Activated CD4-positive, alpha-beta T cell treated with anti-CD3 and anti-CD28 coated beads for 4 hours (primary cell): ENCODE data around the gene ABHD8.
"Not testable (repeated sequence)": the region's sequence is repeated elsewhere in the genome, so short reads cannot be mapped to it uniquely, and the experiment has no call there.

Experiments used
- DNase-seq, 2 donors: peaks; one replicate each; pipeline ENCODE4 v3.0.0-alpha.2; 2020

ABHD8 gene

GRCh38 chr19:17294051-17294891 is 9.0 kb downstream of the ABHD8 start:
- DNase-seq, result peak; percentile 32 to 50

DNA sequence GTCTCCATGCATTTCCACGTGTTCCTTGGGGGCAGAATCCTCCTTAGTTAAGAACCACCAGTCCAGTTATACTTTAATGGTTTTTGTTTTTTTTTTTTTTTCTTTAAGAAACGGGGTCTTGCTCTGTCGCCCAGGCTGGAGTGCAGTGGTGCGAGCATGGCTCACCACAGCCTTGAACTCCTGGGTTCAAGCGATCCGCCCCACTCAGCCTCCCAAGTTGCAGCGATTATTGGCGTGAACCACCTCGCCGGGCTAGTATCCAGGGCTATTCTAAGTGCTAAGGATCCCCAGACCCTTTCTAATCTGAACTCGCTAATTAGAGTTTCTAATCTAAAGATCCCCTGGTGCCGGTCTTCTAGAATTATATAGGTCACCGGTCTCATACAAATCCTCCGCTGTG is 9.6 kb downstream of the ABHD8 start:
- no peak for DNase-seq

DNA sequence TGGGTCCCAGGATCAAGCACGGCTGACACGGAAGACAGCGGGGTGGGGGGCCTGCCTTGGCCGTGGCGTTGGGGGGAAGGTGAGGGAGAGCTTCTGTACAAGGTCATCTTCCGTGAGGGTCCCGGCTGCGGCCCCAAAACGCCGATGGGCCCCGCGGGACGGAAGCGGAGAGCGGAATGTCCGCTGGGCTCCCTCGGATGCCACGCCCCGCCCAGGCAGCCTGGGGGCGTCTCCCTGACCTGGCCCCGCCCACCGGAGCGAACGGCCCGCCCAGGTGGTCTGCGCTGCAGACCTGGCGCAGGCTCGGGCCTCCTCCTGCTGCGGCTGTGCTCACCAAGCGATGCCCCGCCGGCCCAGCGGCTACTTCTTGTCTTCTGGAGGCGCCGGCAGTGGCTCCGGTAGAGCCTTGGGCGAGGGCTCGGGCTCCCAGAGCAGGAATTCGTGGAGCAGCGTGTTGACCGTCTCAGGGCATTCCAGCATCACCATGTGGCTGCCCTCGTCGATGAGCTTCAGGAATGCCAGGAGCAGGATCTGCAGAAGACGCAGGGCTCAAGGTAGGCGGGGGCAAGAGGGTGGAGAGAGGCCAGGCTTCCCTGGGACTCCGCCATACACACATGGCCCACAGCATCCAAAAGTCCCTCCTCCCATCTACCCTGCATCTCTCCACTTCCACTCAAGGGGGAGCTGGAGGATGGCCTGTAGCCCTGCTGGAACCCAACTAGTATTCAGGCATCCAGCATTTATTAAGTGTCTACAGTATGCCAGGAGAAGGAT is 10.7 kb downstream of the ABHD8 start:
- peak; percentile 72 to 75 for DNase-seq

- peak in 1 of 2 donors; percentile 23 for DNase-seq
These were observed 13.7 kb downstream of the ABHD8 start for GRCh38 chr19:17289489-17289888.

DNA sequence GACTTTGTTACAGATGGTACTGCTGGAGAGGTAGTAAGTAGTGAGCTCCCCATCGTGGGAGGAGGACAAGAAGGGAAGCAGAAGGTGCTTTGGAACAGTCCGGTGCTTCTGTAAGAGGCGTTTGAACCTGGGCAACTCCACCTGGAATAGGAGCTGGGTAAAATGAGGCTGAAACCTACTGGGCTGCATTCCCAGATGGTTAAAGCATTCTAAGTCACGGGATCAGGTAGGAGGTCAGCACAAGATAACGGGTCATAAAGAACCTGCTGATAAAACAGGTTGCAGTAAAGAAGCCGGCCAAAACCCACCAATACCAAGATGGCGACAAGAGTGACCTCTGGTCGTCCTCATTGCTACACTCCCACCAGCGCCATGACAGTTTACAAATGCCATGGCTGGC is 16.5 kb downstream of the ABHD8 start:
- no peak for DNase-seq

DNA sequence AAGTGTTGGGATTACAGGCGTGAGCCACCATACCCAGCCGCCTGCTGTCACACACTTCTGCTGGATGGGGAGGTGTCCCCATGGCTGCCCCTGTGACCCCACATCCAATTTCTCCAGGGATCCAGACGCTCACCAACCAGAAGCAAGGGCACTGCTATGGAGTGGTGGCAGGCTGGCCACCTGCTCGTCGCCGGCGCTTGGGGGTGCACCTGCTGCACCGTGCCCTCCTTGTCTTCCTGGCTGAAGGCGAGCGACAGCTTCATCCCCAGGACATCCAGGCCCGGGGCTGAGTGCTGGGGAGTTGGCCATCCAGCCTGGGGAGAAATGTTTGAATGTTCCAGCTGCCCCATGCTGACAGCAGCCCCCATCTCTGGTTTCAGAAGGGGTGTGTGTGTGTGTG is 17.0 kb downstream of the ABHD8 start:
- no peak for DNase-seq

GRCh38 chr19:17285415-17286135 is 17.6 kb downstream of the ABHD8 start:
- DNase-seq, result no peak

DNA sequence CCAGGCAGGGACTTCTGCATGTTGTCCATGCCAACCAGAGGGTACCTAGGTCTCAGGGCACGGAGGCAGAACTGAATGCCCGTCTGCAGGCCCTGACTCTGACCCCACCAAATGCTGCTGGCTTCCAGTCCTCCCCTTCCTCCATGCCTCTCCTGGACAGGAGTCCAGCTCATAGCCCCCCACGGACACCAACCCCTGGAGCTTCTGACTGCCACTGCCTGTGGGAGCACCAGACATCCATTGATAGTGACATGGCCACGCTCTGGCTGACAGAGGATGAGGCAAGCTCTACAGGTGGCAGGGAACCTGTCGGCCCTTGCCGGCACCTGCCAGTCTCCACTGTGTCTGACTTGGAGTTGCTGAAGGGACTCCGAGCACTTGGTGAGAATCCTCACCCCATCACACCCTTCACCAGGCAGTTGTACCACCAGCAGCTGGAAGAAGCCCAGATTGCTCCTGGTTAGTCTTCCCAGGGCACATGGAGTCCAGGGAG is 19.7 kb downstream of the ABHD8 start:
- DNase-seq, result no peak

DNA sequence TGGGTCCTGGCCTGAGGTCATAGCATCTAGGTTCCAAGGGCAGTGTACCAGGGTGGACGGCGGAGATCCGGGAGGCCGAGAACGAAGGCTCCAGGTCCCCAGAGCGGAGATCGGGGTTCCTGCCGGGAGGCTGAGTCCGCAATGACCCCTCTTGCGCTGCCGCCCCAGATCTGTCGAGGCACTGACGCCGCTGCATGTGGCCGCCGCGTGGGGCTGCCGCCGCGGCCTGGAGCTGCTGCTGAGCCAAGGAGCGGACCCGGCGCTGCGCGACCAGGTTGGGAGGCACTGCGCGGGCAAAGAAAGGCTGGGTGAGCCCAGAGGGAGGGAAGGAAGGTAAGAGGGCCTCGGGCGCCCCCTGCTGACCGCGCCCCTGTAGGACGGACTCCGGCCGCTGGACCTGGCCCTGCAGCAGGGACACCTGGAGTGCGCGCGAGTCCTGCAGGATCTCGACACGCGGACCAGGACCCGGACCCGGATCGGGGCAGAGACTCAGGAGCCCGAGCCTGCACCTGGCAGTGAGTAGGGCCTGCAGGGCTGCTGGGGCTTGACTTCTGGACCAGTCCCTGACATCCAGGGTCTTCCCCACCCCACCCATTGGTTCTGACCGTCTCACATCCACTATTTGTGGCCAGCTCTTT is 20.6 kb downstream of the ABHD8 start:
- DNase-seq, result peak; percentile 72 to 77

- peak in 1 of 2 donors; percentile 46 for DNase-seq
These were observed 21.6 kb downstream of the ABHD8 start, which contains the start of gene ANKLE1 for GRCh38 chr19:17281391-17282304. ANKLE1 (plus strand) TSS chr19:17281901; CDS start chr19:17281921, 20 bp downstream.

- no peak for DNase-seq
These were observed 23.8 kb downstream of the ABHD8 start for GRCh38 chr19:17279436-17279835.

DNA sequence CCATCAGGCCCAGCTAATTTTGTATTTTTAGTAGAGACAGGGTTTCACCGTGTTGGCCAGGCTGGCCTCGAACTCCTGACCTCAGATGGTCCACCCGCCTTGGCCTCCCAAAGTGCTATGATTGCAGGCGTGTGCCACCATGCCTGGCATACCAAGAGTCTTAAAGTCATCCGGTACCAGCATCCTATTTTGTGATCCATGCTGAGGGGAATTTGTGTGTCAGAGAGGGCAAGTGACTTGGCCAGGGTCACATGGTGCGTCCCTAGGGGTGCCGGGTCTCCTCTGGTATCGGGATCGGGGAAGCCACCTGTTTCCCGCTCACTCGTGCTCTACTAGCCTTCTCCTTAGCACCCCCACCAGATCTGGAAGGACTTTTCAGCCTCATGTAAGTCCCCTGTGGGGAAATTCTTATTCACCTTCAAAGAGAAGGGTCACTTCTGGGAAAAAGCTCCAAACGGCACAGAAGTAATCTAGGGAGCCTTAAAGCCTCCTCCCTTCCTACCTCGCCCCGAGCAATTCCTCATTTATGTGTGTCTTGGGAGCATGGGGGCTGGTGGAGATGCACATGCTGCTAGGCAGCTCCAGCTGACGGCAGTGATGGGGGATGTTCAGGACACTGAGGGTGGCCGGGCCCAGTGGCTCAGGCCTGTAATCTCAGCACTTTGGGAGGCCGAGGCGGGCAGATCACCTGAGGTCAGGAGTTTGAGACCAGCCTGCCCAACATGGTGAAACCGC is 27.6 kb downstream of the ABHD8 start:
- no peak for DNase-seq

GRCh38 chr19:17274892-17275291 is 28.3 kb downstream of the ABHD8 start:
- DNase-seq, result not testable (repeated sequence)

DNA sequence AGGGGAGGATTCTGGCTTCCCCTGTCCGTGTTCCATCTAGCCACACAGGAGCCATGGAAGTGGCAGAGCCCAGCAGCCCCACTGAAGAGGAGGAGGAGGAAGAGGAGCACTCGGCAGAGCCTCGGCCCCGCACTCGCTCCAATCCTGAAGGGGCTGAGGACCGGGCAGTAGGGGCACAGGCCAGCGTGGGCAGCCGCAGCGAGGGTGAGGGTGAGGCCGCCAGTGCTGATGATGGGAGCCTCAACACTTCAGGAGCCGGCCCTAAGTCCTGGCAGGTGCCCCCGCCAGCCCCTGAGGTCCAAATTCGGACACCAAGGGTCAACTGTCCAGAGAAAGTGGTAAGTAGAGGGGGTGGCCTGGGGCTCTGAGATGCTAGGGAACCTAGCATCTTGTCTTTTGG is 34.5 kb downstream of the ABHD8 start:
- DNase-seq, result no peak

DNA sequence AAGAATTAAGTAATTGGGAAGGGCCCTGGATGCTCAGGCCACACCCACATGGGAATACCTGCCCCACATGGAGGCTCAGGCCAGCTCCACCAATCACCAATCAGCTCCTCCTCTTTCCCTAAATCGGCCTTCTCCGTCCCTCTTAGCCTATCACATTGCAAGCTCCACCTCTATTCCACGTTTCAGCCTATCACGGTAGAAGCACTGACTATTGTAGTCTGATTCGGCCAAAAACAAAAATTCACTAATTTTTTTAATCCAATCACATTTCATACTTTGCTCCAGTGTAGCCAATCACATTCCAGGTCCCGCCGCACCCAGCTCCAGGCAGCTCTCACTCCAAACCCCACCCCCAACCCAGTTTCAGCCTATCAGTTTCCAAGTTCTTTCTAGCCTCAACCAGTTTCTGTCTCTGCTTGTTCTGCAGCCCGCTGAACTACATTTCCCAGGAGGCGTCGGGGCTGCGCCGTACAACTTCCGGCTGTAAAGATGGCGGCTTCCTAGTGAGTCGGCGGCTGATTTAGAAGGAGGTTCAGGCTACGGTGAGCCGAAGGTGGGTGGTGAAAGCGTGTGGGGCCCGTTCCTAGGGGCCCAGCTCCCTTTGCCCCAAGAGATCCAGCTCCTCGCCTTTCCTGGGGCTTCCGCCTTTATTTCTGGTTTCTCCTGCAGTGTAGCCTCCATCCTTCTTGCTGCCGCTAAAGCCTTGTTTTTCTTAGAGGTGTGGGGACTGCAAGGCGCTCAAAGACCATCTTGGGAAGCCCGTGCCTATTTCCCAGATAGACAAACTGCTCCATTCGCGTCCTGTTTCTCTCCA is 36.0 kb downstream of the ABHD8 start, which contains the start of gene BABAM1:
BABAM1 (plus strand) TSS at position 469 of the 814 bp plus-strand sequence. CDS start 1,364 bp downstream, outside the sequence.
- DNase-seq, result peak; percentile 94 to 95

DNA sequence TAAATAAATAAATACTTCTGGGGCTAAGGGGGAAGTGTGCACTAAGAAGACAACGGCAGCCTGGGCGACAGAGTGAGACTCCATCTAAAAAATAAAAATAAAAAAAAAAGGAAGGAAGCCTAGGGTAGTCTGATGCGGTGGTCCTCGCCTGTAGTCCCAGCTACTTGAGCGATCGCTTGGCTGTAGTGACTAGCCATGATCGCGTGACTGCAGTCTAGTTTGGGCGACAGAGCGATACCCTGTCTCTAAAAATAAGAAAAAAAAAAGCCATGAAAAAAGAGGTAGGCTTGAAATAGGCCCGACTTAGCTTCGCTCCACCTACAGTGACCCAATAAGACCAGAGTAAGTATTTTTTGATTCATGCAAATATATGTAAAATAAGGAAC is 36.6 kb downstream of the ABHD8 start:
- DNase-seq, result no peak

DNA sequence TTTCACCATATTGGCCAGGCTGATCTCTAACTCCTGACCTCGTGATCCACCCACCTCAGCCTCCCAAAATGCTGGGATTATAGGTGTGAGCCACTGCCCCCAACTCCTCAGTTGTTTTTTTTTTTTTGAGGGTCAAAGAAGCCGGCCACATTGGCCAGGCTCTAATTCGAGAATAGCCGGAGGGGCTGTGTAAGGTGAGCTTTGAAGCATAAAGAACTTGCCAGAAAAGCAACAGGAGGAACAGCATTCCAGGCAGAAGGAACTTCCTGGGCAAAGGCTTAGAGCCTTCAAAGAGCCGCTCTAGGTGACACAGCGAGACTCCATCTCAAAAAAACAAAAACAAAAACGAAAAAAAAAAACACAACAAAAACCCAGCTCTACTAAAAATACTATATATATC is 37.2 kb downstream of the ABHD8 start:
- DNase-seq, result no peak

- no peak for DNase-seq
These were observed 38.6 kb downstream of the ABHD8 start, which contains the start of gene USHBP1 for GRCh38 chr19:17264641-17264979. USHBP1 (minus strand) TSS chr19:17264745; CDS start chr19:17264299, 446 bp downstream.
